Common myeloid progenitor, CD34-positive (primary cell): ENCODE data around the gene XYLT1.

Experiments used
- CTCF ChIA-PET: fragments of 350-600 bp; sonication (Branson Sonifier 250); formaldehyde crosslinking; loops from one replicate; lab custom pipeline; 2021; ENCODE audit warnings: antibody characterized with exemption; lab: Charles Lee
- POLR2A ChIA-PET: fragments of 350-600 bp; sonication (Branson Sonifier 250); formaldehyde crosslinking; loops from one replicate; lab custom pipeline; 2021; ENCODE audit warnings: antibody characterized with exemption; lab: Charles Lee
- DNase-seq, 3 donors: peaks; one replicate each; pipeline versions ENCODE4 v3.0.0 to v3.0.0-alpha.2; 2013
- H3K27ac ChIP-seq, 2 experiments: 1 replicate in 1 of 2; 2 replicates in 1 of 2; pipeline ENCODE4 v1.7.0; 2013; ENCODE audit warnings: inconsistent platforms in 2 of 2, low read length in 2 of 2, mild to moderate bottlenecking in 2 of 2, low read depth in 1 of 2, moderate library complexity in 1 of 2; ENCODE audit not compliant: severe bottlenecking in 2 of 2, insufficient read depth in 1 of 2, poor library complexity in 1 of 2
- H3K27me3 ChIP-seq, 5 experiments: replicated peaks in 2 of 5; 1 replicate in 3 of 5; 2 replicates in 2 of 5; pipeline versions ENCODE4 v1.6.1 to v1.7.0; 2013; ENCODE audit warnings: low read length in 4 of 5, mild to moderate bottlenecking in 2 of 5, moderate library complexity in 2 of 5, inconsistent platforms in 1 of 5; ENCODE audit not compliant: insufficient read depth in 5 of 5, control insufficient read depth in 4 of 5
- H3K36me3 ChIP-seq, 4 experiments: 1 replicate in 2 of 4; 2 replicates in 2 of 4; pipeline versions ENCODE4 v1.6.1 to v1.7.0; 2013; ENCODE audit warnings: low read length in 3 of 4, control low read depth in 1 of 4, mild to moderate bottlenecking in 1 of 4; ENCODE audit not compliant: control insufficient read depth in 4 of 4, insufficient read depth in 4 of 4
- H3K4me1 ChIP-seq, 4 experiments: 1 replicate in 3 of 4; 2 replicates in 1 of 4; pipeline versions ENCODE4 v1.6.1 to v1.7.1; 2013; ENCODE audit warnings: low read length in 3 of 4, mild to moderate bottlenecking in 3 of 4, control low read depth in 1 of 4, inconsistent platforms in 1 of 4, moderate library complexity in 1 of 4; ENCODE audit not compliant: control insufficient read depth in 4 of 4, insufficient read depth in 4 of 4; ENCODE audit errors: control extremely low read depth in 1 of 4
- H3K4me3 ChIP-seq, 7 experiments: 1 replicate in 4 of 7; 2 replicates in 3 of 7; pipeline versions ENCODE4 v1.5.1 to v1.7.0; 2013; ENCODE audit warnings: mild to moderate bottlenecking in 7 of 7, low read length in 6 of 7, moderate library complexity in 6 of 7, inconsistent platforms in 2 of 7, low read depth in 2 of 7, control low read depth in 1 of 7; ENCODE audit not compliant: insufficient read depth in 4 of 7, control insufficient read depth in 1 of 7; ENCODE audit errors: extremely low read depth in 1 of 7
- H3K9me3 ChIP-seq, 5 experiments: 1 replicate in 4 of 5; 2 replicates in 1 of 5; pipeline versions ENCODE4 v1.6.1 to v1.7.1; 2013; ENCODE audit warnings: low read length in 4 of 5, mild to moderate bottlenecking in 2 of 5, inconsistent platforms in 1 of 5, low read depth in 1 of 5, moderate library complexity in 1 of 5; ENCODE audit not compliant: control insufficient read depth in 4 of 5, insufficient read depth in 2 of 5; ENCODE audit errors: control extremely low read depth in 1 of 5
- WGBS: methylation state at CpG from one replicate; pipeline ENCODE4 v1.1.5; 2013; ENCODE audit not compliant: insufficient coverage; 5-methylcytosine and 5-hydroxymethylcytosine counted together

The XYLT1 gene

DNA sequence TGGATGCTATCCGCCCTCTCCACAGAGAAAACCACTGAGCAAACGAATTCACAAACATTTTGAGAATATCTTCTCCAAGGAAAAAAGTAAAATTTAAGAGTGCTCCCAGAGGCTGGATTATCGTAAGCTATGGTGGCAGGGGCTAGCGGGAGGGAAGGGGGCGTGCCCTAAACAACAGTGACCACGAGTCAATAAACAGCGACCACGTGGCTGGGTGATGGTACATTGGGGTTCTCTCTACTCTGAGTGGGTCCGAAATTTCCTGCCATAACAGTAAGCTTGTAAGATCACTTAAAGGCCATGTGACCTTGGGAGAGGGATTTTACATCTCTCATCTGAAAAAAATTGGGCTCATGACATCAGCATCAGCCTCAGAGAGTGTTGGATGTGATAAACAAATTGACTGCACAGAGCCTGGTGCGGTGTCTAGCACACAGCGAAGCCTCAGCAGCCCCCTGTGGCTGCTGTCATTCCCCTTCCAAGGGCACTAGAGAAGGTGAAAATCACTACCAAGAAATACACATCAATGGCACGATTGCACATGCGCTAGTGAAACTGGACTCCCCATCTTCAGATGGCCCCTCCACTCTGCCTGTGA, 213.2 kb downstream of the XYLT1 start:
- H3K4me1 ChIP-seq = peaks cover 0 to 7% (median 0%) of the 10 kb centered on the region in 4 experiments
- H3K27ac ChIP-seq = no peak overlapping the region
- DNase-seq = no peak
- H3K9me3 ChIP-seq = no peaks in the 10 kb centered on the region
- ChIA-PET POLR2A (no interaction called here), CTCF (interaction anchor here (0.8 kb wide), 1 partner anchor 9 kb away, joined by 3 read pairs; no protein-coding TSS in a partner anchor)
- no peak overlapping the region for H3K4me3 ChIP-seq
- H3K27me3 ChIP-seq = no peaks in the 10 kb centered on the region
- 97% methylated on average over 12 of the region's 13 CpGs for WGBS
- peaks cover 0 to 20% (median 12%) of the 10 kb centered on the region in 4 experiments for H3K36me3 ChIP-seq

DNA sequence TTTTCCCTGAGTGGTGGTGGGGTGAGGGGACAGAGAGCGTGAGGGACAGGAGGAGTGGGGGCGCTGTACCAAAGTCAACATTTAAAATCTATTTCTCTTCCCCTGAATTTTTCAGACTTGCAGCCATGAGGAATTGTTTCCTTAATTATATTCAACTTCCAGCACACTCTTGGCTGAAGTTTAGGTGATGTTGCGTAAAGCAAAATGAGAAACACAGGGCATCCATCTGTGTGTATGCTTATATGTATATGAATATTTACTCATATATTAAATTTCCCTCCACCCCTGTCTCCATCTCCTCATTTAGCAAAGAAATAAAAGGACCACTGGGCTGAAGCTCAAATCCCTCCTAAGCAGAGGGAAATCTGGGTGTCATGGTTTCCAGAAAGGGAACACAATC, 218.1 kb downstream of the XYLT1 start:
- no peak overlapping the region for H3K4me3 ChIP-seq
- peaks cover 2 to 16% (median 9%) of the 10 kb centered on the region in 4 experiments for H3K36me3 ChIP-seq
- no peaks in the 10 kb centered on the region for H3K9me3 ChIP-seq
- no peaks in the 10 kb centered on the region for H3K27me3 ChIP-seq
- DNase-seq = no peak
- H3K27ac ChIP-seq = no peak overlapping the region
- H3K4me1 ChIP-seq = no peaks in the 10 kb centered on the region
- POLR2A ChIA-PET = no interaction called here
- WGBS = no CpG with 5 or more reads among the region's 3 CpGs
- CTCF ChIA-PET = interaction anchor here (1.2 to 1.7 kb wide), 2 partner anchors 10 to 211 kb away, joined by 3 to 4 read pairs; no protein-coding TSS in a partner anchor

GRCh38 chr16:17252064-17252463, 218.7 kb downstream of the XYLT1 start:
- H3K27ac ChIP-seq = no peak overlapping the region
- H3K4me3 ChIP-seq = no peak overlapping the region
- no peak for DNase-seq
- no peaks in the 10 kb centered on the region for H3K9me3 ChIP-seq
- no peaks in the 10 kb centered on the region for H3K4me1 ChIP-seq
- ChIA-PET POLR2A (no interaction called here), CTCF (no interaction called here)
- H3K36me3 ChIP-seq = peaks cover 0 to 12% (median 6%) of the 10 kb centered on the region in 4 experiments
- 100% methylated on average over 3 of the region's 7 CpGs for WGBS
- H3K27me3 ChIP-seq = no peaks in the 10 kb centered on the region

- DNase-seq = no peak
- Histone ChIP-seq H3K27me3 (no peaks in the 10 kb centered on the region), H3K4me3 (no peak overlapping the region), H3K36me3 (peaks cover 0 to 12% (median 6%) of the 10 kb centered on the region in 4 experiments), H3K27ac (no peak overlapping the region), H3K9me3 (no peaks in the 10 kb centered on the region), H3K4me1 (peaks cover 0 to 4% (median 2%) of the 10 kb centered on the region in 4 experiments)
- 87% methylated on average over 5 of the region's 6 CpGs for WGBS
- ChIA-PET POLR2A (no interaction called here), CTCF (no interaction called here)
These were observed 219.3 kb downstream of the XYLT1 start for GRCh38 chr16:17251496-17251895.

DNA sequence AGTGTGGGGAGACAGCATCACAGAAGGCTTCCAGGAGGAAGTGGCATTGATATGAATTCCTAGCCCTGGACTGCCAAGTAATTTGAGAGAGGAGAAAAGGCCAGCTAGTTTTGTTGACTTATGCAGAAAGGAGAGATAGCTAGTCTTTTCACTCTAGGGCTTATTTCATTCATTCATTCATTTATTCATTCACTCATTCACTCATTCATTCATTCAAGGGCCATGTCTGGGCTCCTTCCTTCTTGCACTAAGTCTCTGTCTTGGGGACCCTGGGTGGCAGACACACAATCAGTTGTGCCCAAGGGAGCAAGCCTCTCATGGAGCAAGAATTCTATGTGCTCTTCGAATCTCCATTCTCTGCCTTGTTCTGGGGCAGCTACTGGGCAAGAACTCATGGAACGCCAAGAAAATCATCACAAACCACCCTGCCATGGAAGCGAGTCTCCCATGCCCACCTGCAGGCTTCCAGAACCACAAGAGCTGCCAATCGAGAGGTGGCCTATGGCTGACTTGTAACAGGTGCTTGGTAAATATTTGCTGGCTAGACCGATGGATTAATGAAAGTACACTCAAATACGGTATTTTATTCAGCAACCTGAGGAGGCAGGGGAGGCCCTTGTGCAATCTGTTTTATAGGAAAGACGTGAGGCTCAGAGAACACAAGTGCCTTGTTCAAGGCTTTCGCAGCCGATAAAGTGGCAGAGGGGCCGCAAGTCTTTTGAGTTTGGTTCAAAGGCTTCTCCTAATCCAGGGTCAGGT, 223.6 kb downstream of the XYLT1 start:
- DNase-seq = no peak
- ChIA-PET POLR2A (interaction anchor here (1.2 kb wide), 1 partner anchor 12 kb away, joined by 3 read pairs; no protein-coding TSS in a partner anchor), CTCF (interaction anchor here (1.1 to 1.8 kb wide), 4 partner anchors 10 to 221 kb away, joined by 3 to 4 read pairs (median 3); no protein-coding TSS in a partner anchor)
- peaks cover 0 to 16% (median 4%) of the 10 kb centered on the region in 4 experiments for H3K36me3 ChIP-seq
- H3K9me3 ChIP-seq = no peaks in the 10 kb centered on the region
- H3K4me1 ChIP-seq = peaks cover 0 to 17% (median 5%) of the 10 kb centered on the region in 4 experiments
- no peaks in the 10 kb centered on the region for H3K27me3 ChIP-seq
- WGBS = 100% methylated on average over 8 of the region's 10 CpGs
- no peak overlapping the region for H3K27ac ChIP-seq
- H3K4me3 ChIP-seq = no peak overlapping the region

- H3K36me3 ChIP-seq = peaks cover 0 to 19% (median 4%) of the 10 kb centered on the region in 4 experiments
- peaks cover 0 to 17% (median 5%) of the 10 kb centered on the region in 4 experiments for H3K4me1 ChIP-seq
- CTCF ChIA-PET = interaction anchor here (1.1 to 1.5 kb wide), 2 partner anchors 31 to 51 kb away, joined by 3 to 4 read pairs; no protein-coding TSS in a partner anchor
- H3K27me3 ChIP-seq = no peaks in the 10 kb centered on the region
- no peak overlapping the region for H3K4me3 ChIP-seq
- no peak overlapping the region for H3K27ac ChIP-seq
- WGBS = 92% methylated on average over 7 of the region's 8 CpGs
- no peaks in the 10 kb centered on the region for H3K9me3 ChIP-seq
- POLR2A ChIA-PET = interaction anchor here (0.6 to 1.2 kb wide), 2 partner anchors 11 to 33 kb away, joined by 3 read pairs; no protein-coding TSS in a partner anchor
- DNase-seq = no peak
These were observed 224.4 kb downstream of the XYLT1 start for GRCh38 chr16:17246268-17246885.
